CD4-positive, alpha-beta T cell treated with Interleukin-2 at 100 ng/mL for 4 hours (primary cell): Measurements from ENCODE around the gene ATP5PF.
A peak's percentile ranks its signal among the peaks of the same experiment; 100 is the strongest.
"Not testable (repeated sequence)": the region's sequence is repeated elsewhere in the genome, so short reads cannot be mapped to it uniquely, and the experiment has no call there.

Source experiments
- DNase-seq: peaks from one replicate; pipeline ENCODE4 v3.0.0-alpha.2; 2020; ENCODE audit warnings: low spot score

Gene ATP5PF

GRCh38 chr21:25722631-25723030 is 12.1 kb downstream of the ATP5PF start:
- no peak for DNase-seq

DNA sequence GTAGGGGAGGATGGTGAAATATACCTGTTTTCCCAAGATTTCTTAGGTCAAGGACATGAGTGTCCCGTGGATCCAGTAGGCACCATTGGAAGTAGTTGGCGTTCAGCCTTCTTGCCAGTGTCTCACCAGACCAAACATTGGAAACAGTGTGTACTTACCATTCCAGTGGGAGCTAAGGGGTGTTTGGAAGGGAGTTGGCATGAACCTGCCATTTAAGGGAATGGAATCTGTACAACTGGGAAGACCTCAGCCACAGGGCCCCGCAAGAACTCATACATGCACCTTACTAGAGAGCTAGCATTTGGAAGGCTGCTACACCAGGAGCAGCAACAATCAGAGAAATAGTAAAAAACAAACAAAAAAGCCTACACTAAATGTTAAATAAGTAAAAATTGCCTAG is 12.7 kb downstream of the ATP5PF start:
- DNase-seq = no peak

GRCh38 chr21:25717491-25718147 is 17.1 kb downstream of the ATP5PF start:
- DNase-seq = no peak

GRCh38 chr21:25714066-25714465 is 20.6 kb downstream of the ATP5PF start:
- not testable (repeated sequence) for DNase-seq

DNA sequence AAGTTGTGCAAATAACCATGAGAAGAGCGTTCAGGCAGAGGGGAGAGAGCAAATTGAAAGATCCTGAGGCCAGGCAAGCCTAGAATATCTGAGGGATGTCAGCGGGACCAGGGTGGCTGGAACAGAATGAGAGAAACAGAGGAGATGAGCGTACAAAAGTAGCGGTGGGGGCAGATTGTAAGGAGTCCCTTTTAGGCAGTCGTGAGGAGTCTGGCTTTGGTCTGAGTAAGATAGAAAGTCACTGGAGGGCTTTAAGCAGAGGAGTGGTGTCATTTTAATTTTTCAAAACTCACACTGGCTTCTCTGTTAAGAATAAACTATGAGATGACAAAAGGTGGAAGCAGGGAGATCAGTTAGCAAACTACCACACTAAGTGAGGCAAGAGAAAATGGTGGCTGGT is 24.2 kb downstream of the ATP5PF start:
- no peak for DNase-seq

GRCh38 chr21:25709684-25710265 is 24.9 kb downstream of the ATP5PF start:
- no peak for DNase-seq

GRCh38 chr21:25708467-25709065 is 26.1 kb downstream of the ATP5PF start:
- DNase-seq = peak; percentile 71

DNA sequence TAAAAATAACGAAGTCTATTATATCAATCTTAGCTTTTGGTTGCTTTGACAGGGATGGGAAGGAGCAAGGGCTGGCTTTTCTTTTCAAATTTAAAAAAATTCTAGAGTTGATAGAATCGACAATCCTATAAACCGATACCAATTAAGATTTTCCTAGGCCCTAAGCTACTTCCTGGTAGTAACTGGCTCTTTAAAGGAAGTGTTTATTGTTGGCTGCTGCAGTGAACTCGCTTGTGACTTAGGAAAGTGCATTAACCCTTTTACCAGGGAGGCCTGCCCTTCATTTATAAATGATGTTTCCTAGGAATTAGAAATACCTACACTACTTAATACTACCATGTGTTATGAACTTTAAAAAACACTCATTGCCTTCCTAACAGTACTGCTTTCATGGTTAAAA is 33.2 kb downstream of the ATP5PF start:
- no peak for DNase-seq

DNA sequence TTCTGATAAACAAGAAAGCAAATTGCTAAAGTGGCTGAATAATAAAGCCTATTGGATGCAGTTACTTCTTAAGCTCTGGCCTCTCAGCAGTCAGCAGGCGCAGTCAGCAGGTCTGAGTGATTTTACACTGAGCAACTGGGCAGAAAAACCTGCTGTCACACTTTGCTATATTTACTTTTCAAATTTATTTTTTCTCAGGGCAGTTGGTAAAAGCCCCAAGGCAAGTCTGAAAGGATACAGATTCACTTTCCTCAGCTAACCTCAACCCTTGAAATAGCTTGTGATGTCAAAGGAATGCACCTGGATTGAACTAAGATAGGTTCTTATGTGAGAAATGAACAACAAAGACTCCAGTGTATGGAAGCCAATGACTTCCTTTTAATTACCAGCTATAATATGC is 34.0 kb downstream of the ATP5PF start:
- no peak for DNase-seq

GRCh38 chr21:25695461-25695860 is 39.2 kb downstream of the ATP5PF start:
- not testable (repeated sequence) for DNase-seq

DNA sequence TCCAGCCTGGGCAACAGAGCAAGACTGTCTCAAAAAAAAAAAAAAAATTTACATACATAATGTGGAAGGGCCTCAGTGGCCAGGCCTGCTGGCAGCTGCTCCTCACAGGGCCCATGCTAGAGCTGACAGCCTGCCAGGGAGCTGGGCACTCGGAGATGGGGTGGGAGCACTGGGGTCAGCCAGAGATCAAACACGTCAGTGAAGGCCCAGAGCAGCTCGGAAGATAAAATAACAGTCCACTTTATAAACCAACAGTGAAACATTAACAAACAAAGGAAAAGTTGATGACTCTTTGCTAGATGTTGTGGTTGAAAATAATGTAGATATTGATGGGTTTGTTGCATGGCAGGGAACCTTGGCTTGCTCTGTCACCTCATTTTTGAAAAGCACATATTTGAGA is 42.7 kb downstream of the ATP5PF start:
- DNase-seq = no peak

DNA sequence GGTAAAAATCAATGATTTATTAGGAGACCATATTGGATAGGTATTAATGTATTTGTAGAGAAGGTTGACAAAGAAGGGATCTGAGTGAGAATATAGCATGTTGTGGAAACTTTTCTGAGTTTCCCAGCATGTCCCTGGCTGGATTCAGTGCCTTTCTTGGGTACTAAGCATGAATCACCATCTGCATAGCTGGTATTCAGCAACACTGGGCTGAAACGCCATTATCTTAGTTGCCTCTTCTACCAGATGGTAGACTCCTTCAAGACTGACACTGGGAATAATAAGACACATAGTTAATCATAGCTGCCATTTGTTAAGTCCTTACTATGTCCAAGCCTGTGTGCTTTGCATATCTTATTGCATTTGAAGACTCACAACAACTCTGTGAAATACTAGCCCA is 45.5 kb downstream of the ATP5PF start:
- no peak for DNase-seq

DNA sequence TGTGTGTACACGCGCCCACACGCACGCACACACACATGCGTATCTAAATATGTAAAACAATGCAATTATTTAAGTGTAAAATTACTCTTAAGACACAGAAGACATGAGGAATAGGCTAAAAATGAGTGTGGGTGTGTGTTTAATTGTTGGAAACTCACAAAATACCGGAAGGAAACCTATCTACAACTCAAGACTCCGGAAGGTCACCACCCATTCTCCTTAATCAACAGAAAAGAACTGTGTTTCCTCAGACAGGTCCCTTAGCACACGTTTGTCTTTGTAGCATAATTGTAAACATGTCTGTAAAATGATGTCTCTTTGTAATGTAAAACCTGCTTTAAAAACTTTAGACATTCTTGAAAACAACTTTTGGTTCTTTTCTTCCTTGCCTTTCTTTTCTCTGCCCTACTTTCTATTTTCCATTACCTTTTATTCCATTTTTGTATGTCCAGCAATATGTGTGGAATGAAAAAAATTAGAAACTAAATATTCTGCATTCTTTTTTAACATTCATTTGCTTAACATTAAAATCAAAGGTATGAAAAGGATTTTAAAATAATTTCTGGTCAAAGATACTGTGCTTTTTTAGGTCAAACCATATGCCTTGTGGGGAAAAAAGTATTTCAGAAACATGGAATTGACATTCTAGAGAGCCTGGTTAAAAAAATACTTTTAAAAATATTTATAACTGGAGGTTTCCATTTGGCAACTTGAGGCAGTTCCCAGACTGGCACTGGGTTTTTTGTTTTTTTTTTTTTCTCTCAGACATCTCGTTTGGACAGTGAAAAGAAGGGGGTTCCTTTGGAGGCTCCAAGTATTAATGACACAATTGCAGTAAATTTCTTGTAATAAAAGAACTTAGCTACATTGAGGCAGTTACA is 46.2 kb downstream of the ATP5PF start:
- DNase-seq = no peak

GRCh38 chr21:25687787-25688186 is 46.9 kb downstream of the ATP5PF start:
- no peak for DNase-seq

DNA sequence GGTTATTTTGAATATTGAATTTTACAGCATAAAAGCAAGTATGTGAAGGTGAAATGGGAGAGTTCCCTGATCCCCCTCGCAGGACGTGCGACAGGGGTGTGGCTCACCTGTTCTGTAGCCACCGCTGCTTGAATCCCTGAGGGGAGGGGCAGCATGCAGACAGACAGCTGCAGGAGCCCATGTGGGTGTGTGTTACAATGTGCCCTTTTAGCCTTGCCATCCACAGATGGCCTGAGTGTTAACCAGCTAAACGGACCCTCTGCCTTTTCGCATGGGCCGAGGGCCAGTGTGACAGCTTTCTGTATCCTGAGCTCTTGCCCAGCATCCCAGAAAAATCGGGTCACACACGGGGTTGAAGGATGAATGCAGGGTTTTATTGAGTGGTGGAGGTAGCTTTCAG is 52.3 kb downstream of the ATP5PF start:
- DNase-seq = no peak

DNA sequence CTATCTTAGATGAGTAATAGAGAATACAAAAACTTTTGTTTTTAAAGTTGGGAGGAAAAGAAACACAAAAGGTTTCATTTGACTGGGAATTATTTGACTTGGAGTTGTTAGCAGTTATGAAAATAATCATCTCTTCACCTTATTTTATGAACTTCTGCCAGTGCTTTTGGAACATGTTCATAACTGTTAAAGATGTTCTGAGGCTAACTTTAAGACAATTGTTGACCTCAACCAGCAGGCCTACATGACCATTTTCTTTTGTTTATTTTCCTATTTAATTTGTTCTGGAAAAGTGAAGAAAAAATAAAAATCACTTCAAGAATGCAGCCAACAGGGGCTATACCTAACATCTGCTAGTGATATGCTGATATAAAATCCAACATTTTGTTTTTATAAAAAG is 58.3 kb downstream of the ATP5PF start:
- no peak for DNase-seq
